Mesenchymal stem cell (in vitro differentiated cells and primary cell): Measurements from ENCODE around the gene FRAS1.
"Not testable (repeated sequence)": the region's sequence is repeated elsewhere in the genome, so short reads cannot be mapped to it uniquely, and the experiment has no call there.

Experiments used
- DNase-seq: peaks from one replicate; pipeline ENCODE4 v3.0.0-alpha.2; 2013
- H2AFZ ChIP-seq: one replicate; pipeline ENCODE4 v1.6.1; 2013; ENCODE audit warnings: low read depth, mild to moderate bottlenecking, control low read depth, inconsistent platforms, low read length, moderate library complexity
- H2AK5ac ChIP-seq: 2 replicates; pipeline ENCODE4 v1.6.1; 2013; ENCODE audit warnings: low read length, moderate library complexity, mild to moderate bottlenecking, inconsistent platforms; ENCODE audit not compliant: severe bottlenecking
- H2BK120ac ChIP-seq: one replicate; pipeline ENCODE4 v1.6.1; 2013; ENCODE audit warnings: low read depth, mild to moderate bottlenecking, inconsistent platforms, low read length, moderate library complexity
- H2BK12ac ChIP-seq, 2 experiments: one replicate each; pipeline ENCODE4 v1.6.1; 2013; ENCODE audit warnings: inconsistent platforms in 2 of 2, low read length in 2 of 2, mild to moderate bottlenecking in 2 of 2, moderate library complexity in 2 of 2, control low read depth in 1 of 2
- H2BK15ac ChIP-seq: one replicate; pipeline ENCODE4 v1.6.1; 2013; ENCODE audit warnings: mild to moderate bottlenecking, low read depth, inconsistent platforms; ENCODE audit not compliant: poor library complexity, severe bottlenecking
- H2BK5ac ChIP-seq: 2 replicates; pipeline ENCODE4 v1.6.1; 2013; ENCODE audit warnings: low read depth, mild to moderate bottlenecking, low read length, control low read depth, inconsistent platforms; ENCODE audit not compliant: poor library complexity, severe bottlenecking
- H3K14ac ChIP-seq, 2 experiments: one replicate each; pipeline ENCODE4 v1.6.1; 2013; ENCODE audit warnings: inconsistent platforms in 2 of 2, low read length in 2 of 2, control low read depth in 1 of 2, mild to moderate bottlenecking in 1 of 2, moderate library complexity in 1 of 2
- H3K18ac ChIP-seq, 2 experiments: one replicate each; pipeline ENCODE4 v1.6.1; 2013; ENCODE audit warnings: inconsistent platforms in 2 of 2, low read length in 2 of 2, control low read depth in 1 of 2, low read depth in 1 of 2, mild to moderate bottlenecking in 1 of 2
- H3K23ac ChIP-seq, 2 experiments: one replicate each; pipeline ENCODE4 v1.6.1; 2013; ENCODE audit warnings: inconsistent platforms in 2 of 2, low read length in 2 of 2, mild to moderate bottlenecking in 2 of 2, moderate library complexity in 2 of 2, control low read depth in 1 of 2
- H3K27ac ChIP-seq: 2 replicates; pipeline ENCODE4 v1.5.1; 2013; ENCODE audit warnings: mild to moderate bottlenecking, moderate library complexity, low read length, control low read depth, inconsistent platforms; ENCODE audit not compliant: poor library complexity, severe bottlenecking
- H3K27me3 ChIP-seq, 2 experiments: 2 replicates each; pipeline versions ENCODE4 v1.6.1 to v1.7.0; 2013; ENCODE audit warnings: low read length in 2 of 2, mild to moderate bottlenecking in 2 of 2, moderate library complexity in 2 of 2, control low read depth in 1 of 2, inconsistent platforms in 1 of 2; ENCODE audit not compliant: control insufficient read depth in 1 of 2, insufficient read depth in 1 of 2
- H3K36me3 ChIP-seq, 2 experiments: 2 replicates each; pipeline versions ENCODE4 v1.6.1 to v1.7.0; 2013; ENCODE audit warnings: low read length in 2 of 2, control low read depth in 1 of 2, inconsistent platforms in 1 of 2, low read depth in 1 of 2, mild to moderate bottlenecking in 1 of 2; ENCODE audit not compliant: insufficient read depth in 2 of 2, control insufficient read depth in 1 of 2
- H3K4ac ChIP-seq, 2 experiments: one replicate each; pipeline ENCODE4 v1.6.1; 2013; ENCODE audit warnings: inconsistent platforms in 2 of 2, low read length in 2 of 2, mild to moderate bottlenecking in 2 of 2, moderate library complexity in 2 of 2, control low read depth in 1 of 2, low read depth in 1 of 2
- H3K4me1 ChIP-seq: 2 replicates; pipeline ENCODE4 v1.6.1; 2013; ENCODE audit warnings: low read depth, low read length, control low read depth; ENCODE audit not compliant: control insufficient read depth, insufficient read depth
- H3K4me2 ChIP-seq: 2 replicates; pipeline ENCODE4 v1.6.1; 2013; ENCODE audit warnings: low read length, mild to moderate bottlenecking, inconsistent platforms; ENCODE audit not compliant: poor library complexity, severe bottlenecking
- H3K4me3 ChIP-seq, 2 experiments: 2 replicates each; pipeline versions ENCODE4 v1.5.1 to v1.7.0; 2013; ENCODE audit warnings: low read length in 2 of 2, mild to moderate bottlenecking in 2 of 2, control low read depth in 1 of 2, low read depth in 1 of 2; ENCODE audit not compliant: insufficient read depth in 1 of 2
- H3K79me1 ChIP-seq: replicated peaks from 2 replicates; pipeline ENCODE4 v1.6.1; 2013; ENCODE audit warnings: mild to moderate bottlenecking, control low read depth, low read length, inconsistent platforms; ENCODE audit not compliant: poor library complexity, severe bottlenecking
- H3K9ac ChIP-seq: 2 replicates; pipeline ENCODE4 v1.7.0; 2013; ENCODE audit warnings: mild to moderate bottlenecking, low read length, moderate library complexity
- H3K9me3 ChIP-seq: 2 replicates; pipeline ENCODE4 v1.7.0; 2013; ENCODE audit warnings: mild to moderate bottlenecking, low read length; ENCODE audit not compliant: control insufficient read depth
- H4K8ac ChIP-seq: one replicate; pipeline ENCODE4 v1.6.1; 2013; ENCODE audit warnings: inconsistent platforms, mild to moderate bottlenecking, low read length, moderate library complexity
- H4K91ac ChIP-seq: one replicate; pipeline ENCODE4 v1.6.1; 2013; ENCODE audit warnings: mild to moderate bottlenecking, low read length, inconsistent platforms
- WGBS: methylation state at CpG from one replicate; pipeline ENCODE4 v1.1.7; 2013; ENCODE audit warnings: mixed read lengths; 5-methylcytosine and 5-hydroxymethylcytosine counted together

FRAS1 gene

GRCh38 chr4:78299565-78299972 lies 242.4 kb downstream of the FRAS1 start:
- no peaks in the 10 kb centered on the region for H3K27me3 ChIP-seq
- H4K91ac ChIP-seq = no peak overlapping the region
- H3K79me1 ChIP-seq = no peaks in the 10 kb centered on the region
- H2BK120ac ChIP-seq = no peak overlapping the region
- no peak overlapping the region for H2BK12ac ChIP-seq
- no peaks in the 10 kb centered on the region for H3K9me3 ChIP-seq
- H2AK5ac ChIP-seq = no peak overlapping the region
- no peak for DNase-seq
- no peak overlapping the region for H3K4ac ChIP-seq
- peak overlapping the region; percentile 39 for H3K9ac ChIP-seq
- H3K27ac ChIP-seq = no peak overlapping the region
- H2AFZ ChIP-seq = no peak overlapping the region
- H3K23ac ChIP-seq = no peak overlapping the region
- 75% methylated on average over 2 of the region's 2 CpGs for WGBS
- H3K36me3 ChIP-seq = no peaks in the 10 kb centered on the region
- H3K4me1 ChIP-seq = peaks cover 4% of the 10 kb centered on the region
- no peak overlapping the region for H4K8ac ChIP-seq
- H3K14ac ChIP-seq = no peak overlapping the region
- H2BK15ac ChIP-seq = no peak overlapping the region
- H2BK5ac ChIP-seq = no peak overlapping the region
- H3K4me2 ChIP-seq = no peak overlapping the region
- peak overlapping the region in 1 of 2 experiments; percentile 16 for H3K4me3 ChIP-seq
- H3K18ac ChIP-seq = no peak overlapping the region

GRCh38 chr4:78307263-78307662 lies 250.1 kb downstream of the FRAS1 start:
- not testable (repeated sequence) for H4K91ac ChIP-seq, H2AFZ ChIP-seq, H2BK15ac ChIP-seq, H3K14ac ChIP-seq, H4K8ac ChIP-seq, H3K18ac ChIP-seq, H3K79me1 ChIP-seq, H3K27ac ChIP-seq, H3K4me2 ChIP-seq, H2BK12ac ChIP-seq, H3K4me3 ChIP-seq, H2AK5ac ChIP-seq, H3K9me3 ChIP-seq, H2BK120ac ChIP-seq, H3K27me3 ChIP-seq, H3K4me1 ChIP-seq, H3K9ac ChIP-seq, DNase-seq, H3K4ac ChIP-seq, H3K36me3 ChIP-seq, H3K23ac ChIP-seq, H2BK5ac ChIP-seq
- 63% methylated on average over 16 of the region's 16 CpGs for WGBS

GRCh38 chr4:78308517-78308916 lies 251.4 kb downstream of the FRAS1 start:
- H3K23ac ChIP-seq = no peak overlapping the region
- no peak for DNase-seq
- no peak overlapping the region for H3K27ac ChIP-seq
- no peaks in the 10 kb centered on the region for H3K27me3 ChIP-seq
- no peak overlapping the region for H2AFZ ChIP-seq
- no peak overlapping the region for H3K4ac ChIP-seq
- no peak overlapping the region for H2BK5ac ChIP-seq
- H2AK5ac ChIP-seq = peak overlapping the region; percentile 2
- H3K4me1 ChIP-seq = peaks cover 5% of the 10 kb centered on the region
- peaks cover 0 to 9% of the 10 kb centered on the region in 2 experiments for H3K36me3 ChIP-seq
- H3K9ac ChIP-seq = no peak overlapping the region
- WGBS = 86% methylated on average over 4 of the region's 4 CpGs
- no peak overlapping the region for H3K4me2 ChIP-seq
- H2BK12ac ChIP-seq = no peak overlapping the region
- no peak overlapping the region for H3K4me3 ChIP-seq
- no peak overlapping the region for H2BK15ac ChIP-seq
- no peak overlapping the region for H2BK120ac ChIP-seq
- H4K91ac ChIP-seq = no peak overlapping the region
- no peaks in the 10 kb centered on the region for H3K9me3 ChIP-seq
- H4K8ac ChIP-seq = no peak overlapping the region
- H3K18ac ChIP-seq = no peak overlapping the region
- no peaks in the 10 kb centered on the region for H3K79me1 ChIP-seq
- no peak overlapping the region for H3K14ac ChIP-seq

- H2BK5ac ChIP-seq = no peak overlapping the region
- H3K9ac ChIP-seq = no peak overlapping the region
- H3K27me3 ChIP-seq = no peaks in the 10 kb centered on the region
- no peak overlapping the region for H2BK120ac ChIP-seq
- no peak overlapping the region for H2AK5ac ChIP-seq
- no peak overlapping the region for H3K4me2 ChIP-seq
- peaks cover 5% of the 10 kb centered on the region for H3K4me1 ChIP-seq
- H2AFZ ChIP-seq = no peak overlapping the region
- WGBS = 100% methylated on average over 2 of the region's 2 CpGs
- no peak overlapping the region for H4K8ac ChIP-seq
- H3K23ac ChIP-seq = no peak overlapping the region
- no peak overlapping the region for H3K4me3 ChIP-seq
- H3K4ac ChIP-seq = no peak overlapping the region
- H3K27ac ChIP-seq = no peak overlapping the region
- no peak overlapping the region for H2BK12ac ChIP-seq
- no peak for DNase-seq
- H3K14ac ChIP-seq = no peak overlapping the region
- H2BK15ac ChIP-seq = no peak overlapping the region
- peaks cover 0 to 9% of the 10 kb centered on the region in 2 experiments for H3K36me3 ChIP-seq
- no peaks in the 10 kb centered on the region for H3K9me3 ChIP-seq
- H3K18ac ChIP-seq = no peak overlapping the region
- no peak overlapping the region for H4K91ac ChIP-seq
- H3K79me1 ChIP-seq = no peaks in the 10 kb centered on the region
Observed at GRCh38 chr4:78309352-78309751, 252.2 kb downstream of the FRAS1 start.
